NCI-H446 (cell line): ENCODE results near the gene PPFIBP2.
A peak's percentile ranks its signal among the peaks of the same experiment; 100 is the strongest.
"Not testable (repeated sequence)": the region's sequence is repeated elsewhere in the genome, so short reads cannot be mapped to it uniquely, and the experiment has no call there.

Experiments used
- DNase-seq, 2 experiments: peaks; one replicate each; lab custom pipeline; 2025; lab: John Stamatoyannopoulos, UW

The PPFIBP2 gene

GRCh38 chr11:7499081-7499480, 14.7 kb upstream of the PPFIBP2 start:
- DNase-seq = no peak

GRCh38 chr11:7500251-7500650, 13.5 kb upstream of the PPFIBP2 start:
- DNase-seq = no peak

GRCh38 chr11:7501251-7501650, 12.5 kb upstream of the PPFIBP2 start:
- DNase-seq = no peak

GRCh38 chr11:7501894-7502293, 11.9 kb upstream of the PPFIBP2 start:
- DNase-seq = no peak

GRCh38 chr11:7506243-7506642, 7.6 kb upstream of the PPFIBP2 start:
- no peak for DNase-seq

- DNase-seq = no peak
These were observed 5.7 kb upstream of the PPFIBP2 start for GRCh38 chr11:7508087-7508486.

GRCh38 chr11:7509966-7510365, 3.8 kb upstream of the PPFIBP2 start:
- DNase-seq = no peak

- DNase-seq = peak; percentile 5 to 42
These were observed 2.4 kb upstream of the PPFIBP2 start for GRCh38 chr11:7511401-7511800.

GRCh38 chr11:7512525-7513233, 1.1 kb upstream of the PPFIBP2 start:
- DNase-seq = no peak

- DNase-seq = no peak
These were observed 346 bp downstream of the PPFIBP2 start for GRCh38 chr11:7514099-7514591.

- no peak for DNase-seq
These were observed 1.7 kb downstream of the PPFIBP2 start for GRCh38 chr11:7515447-7515886.

GRCh38 chr11:7516475-7516874, 2.7 kb downstream of the PPFIBP2 start:
- no peak for DNase-seq

GRCh38 chr11:7517743-7518142, 3.9 kb downstream of the PPFIBP2 start:
- DNase-seq = not testable (repeated sequence)

- DNase-seq = no peak
These were observed 5.2 kb downstream of the PPFIBP2 start for GRCh38 chr11:7518811-7519562.

- no peak for DNase-seq
These were observed 6.5 kb downstream of the PPFIBP2 start for GRCh38 chr11:7520011-7520942.

GRCh38 chr11:7520981-7521487, 7.2 kb downstream of the PPFIBP2 start:
- DNase-seq = no peak

- no peak for DNase-seq
These were observed 8.3 kb downstream of the PPFIBP2 start for GRCh38 chr11:7522121-7522520.

GRCh38 chr11:7522546-7522945, 8.7 kb downstream of the PPFIBP2 start:
- DNase-seq = no peak

GRCh38 chr11:7523416-7524210, 9.8 kb downstream of the PPFIBP2 start:
- no peak for DNase-seq

- no peak for DNase-seq
These were observed 10.8 kb downstream of the PPFIBP2 start for GRCh38 chr11:7524462-7525235.
